SH-SY5Y (cell line): ENCODE results near the gene SYNE2.

Source experiments
- GATA2 ChIP-seq: IDR thresholded peaks from 2 replicates; pipeline ENCODE4 v1.6.1; 2011; ENCODE audit warnings: mild to moderate bottlenecking, low read depth, low read length
- GATA3 ChIP-seq: IDR thresholded peaks from 2 replicates; pipeline ENCODE4 v1.6.1; 2011; ENCODE audit warnings: low read depth, mild to moderate bottlenecking, low read length, moderate library complexity

Gene SYNE2

DNA sequence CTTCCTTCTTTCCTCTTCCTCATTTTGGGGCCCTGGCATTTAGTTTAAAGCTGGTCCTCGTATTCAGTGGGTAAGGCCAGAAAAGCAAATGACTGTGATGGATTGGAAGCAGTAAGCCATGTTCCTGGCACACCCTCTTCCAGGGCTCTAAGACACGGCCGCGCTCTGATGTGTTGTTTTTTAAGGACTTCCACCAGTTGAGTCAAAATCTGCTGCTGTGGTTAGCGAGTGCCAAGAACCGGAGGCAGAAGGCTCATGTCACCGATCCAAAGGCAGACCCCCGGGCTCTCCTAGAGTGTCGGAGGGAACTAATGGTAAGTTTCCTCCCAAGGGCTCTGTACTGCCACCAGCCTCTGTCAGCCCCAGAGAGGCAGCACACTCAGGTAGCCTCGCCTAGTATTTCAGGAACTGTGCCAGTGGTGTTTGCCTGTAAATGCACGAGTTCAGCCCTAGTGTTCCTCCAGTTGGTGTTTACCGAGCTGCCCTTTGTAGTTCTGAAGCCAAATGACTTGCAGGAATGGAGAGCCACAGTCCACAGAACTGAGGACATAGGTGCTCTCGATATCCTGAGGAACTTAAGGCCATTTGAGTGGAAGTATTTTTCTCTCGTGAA, 368.7 kb downstream of the SYNE2 start:
- TF ChIP-seq GATA3 (no peak), GATA2 (no peak)

DNA sequence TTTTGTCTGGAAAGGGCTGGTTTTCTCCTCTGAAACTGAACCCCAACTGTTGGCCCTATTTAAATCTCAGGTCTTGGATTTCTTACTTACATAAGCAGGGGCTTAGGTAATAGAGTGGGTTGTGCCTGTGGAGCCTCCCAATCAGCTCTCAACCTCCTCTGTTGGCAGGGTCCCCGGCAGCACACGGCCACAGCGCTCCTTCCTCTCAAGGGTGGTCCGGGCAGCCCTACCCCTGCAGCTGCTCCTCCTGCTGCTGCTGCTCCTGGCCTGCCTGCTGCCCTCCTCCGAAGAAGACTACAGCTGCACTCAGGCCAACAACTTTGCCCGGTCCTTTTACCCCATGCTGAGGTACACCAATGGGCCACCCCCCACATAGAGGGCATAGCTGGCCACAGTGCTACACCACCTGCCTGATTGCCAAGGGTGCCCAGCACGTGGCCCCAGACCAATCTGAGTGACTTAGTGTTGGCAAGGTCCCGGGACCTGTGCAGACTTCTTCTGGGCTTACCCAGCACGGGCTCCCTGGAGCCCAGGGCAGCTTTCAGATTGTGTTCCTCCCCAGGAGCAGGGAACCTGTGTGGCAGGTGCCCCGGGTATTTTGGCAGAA, 372.4 kb downstream of the SYNE2 start:
- TF ChIP-seq GATA2 (no peak), GATA3 (no peak)

DNA sequence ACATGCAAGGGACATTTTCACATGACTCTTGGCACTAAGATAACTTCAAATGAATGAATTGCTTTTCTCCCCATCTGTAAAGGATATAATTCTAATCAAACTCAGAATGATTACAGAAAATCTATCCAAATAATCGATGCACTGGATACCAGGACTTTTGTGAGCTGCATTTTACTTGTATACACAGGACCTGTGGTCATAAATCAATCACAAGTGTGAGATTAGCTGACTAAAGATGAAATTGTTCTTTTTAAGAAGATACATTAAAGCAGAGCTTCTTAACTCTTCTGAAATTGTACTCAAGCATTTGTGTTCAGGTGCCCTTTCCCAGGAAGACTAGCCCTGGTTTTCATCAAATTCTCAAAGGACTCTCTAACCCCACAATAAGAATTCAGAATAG, 375.1 kb downstream of the SYNE2 start:
- TF ChIP-seq GATA3 (no peak), GATA2 (no peak)

DNA sequence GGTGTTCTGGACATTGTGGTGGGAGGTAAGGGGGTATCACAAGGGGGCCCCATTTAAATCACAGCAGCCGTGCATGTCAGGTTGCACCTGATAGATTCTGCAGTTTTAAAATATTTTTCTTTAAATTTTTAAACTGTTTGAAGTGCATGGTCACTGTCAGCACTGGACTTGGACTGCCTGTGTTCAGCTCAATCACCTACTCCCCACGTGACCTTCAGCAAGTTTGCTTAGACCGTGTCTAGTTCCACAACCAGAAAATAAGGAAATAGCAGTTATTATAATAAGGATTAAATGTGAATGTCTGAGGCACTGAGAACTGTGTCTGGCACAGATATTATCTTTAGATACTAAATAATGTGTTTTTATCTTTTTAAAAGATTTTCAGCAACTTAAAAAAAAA, 376.7 kb downstream of the SYNE2 start:
- TF ChIP-seq GATA2 = no peak
- TF ChIP-seq GATA3 = no peak

DNA sequence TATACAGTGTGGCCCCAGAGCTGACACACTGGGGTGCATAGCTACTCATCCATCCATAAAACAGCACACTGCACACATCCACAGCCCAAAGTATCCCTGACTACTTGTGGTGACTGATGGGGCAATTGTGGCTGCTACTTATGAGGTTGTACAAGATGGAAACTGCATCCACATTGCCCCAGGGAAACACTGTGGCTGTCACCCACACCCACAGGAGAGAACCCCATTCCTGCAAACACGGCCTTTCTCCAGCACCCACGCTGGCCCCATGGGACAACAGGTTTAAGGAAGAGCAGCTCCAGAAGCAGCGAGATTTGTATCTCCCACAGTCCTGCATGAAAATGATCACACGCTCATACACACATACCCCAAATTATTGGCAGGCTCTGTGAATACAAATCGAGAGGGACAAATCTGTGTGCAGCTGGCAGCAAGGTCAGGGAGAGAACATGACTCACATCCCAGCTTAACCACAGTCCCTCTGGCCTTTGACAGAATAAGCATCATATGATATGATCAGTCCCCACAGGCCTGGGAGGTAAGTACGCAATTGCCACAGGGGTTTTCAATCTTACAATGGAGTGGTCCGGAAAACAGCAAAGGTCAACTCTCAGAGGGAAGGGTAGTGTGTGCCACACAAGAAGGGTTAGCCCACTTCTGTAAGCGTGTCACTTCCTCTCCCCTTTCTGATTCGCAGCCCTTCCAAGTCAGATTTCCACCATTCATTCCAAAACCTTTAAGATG, 379.5 kb downstream of the SYNE2 start:
- TF ChIP-seq GATA3 = no peak
- TF ChIP-seq GATA2 = no peak

DNA sequence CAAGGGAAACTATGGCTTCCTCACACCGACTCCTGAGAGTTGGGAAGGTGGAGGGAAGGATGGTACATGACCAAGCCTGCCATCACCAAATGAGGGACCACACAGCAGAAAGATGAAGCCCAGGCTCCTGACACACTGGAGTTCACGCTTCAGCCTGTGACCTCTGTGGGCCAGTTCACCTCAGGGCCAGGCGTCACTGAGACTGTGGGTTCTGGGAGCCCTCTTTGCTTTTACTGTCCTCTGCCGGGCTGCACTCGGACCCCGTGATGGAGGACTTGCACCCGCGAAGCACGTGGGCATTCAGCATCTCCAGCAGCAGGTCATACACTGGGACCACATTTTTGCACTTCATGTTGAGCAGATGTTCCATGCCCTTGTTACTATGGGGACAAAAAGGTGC, 380.1 kb downstream of the SYNE2 start:
- no peak for TF ChIP-seq GATA3

DNA sequence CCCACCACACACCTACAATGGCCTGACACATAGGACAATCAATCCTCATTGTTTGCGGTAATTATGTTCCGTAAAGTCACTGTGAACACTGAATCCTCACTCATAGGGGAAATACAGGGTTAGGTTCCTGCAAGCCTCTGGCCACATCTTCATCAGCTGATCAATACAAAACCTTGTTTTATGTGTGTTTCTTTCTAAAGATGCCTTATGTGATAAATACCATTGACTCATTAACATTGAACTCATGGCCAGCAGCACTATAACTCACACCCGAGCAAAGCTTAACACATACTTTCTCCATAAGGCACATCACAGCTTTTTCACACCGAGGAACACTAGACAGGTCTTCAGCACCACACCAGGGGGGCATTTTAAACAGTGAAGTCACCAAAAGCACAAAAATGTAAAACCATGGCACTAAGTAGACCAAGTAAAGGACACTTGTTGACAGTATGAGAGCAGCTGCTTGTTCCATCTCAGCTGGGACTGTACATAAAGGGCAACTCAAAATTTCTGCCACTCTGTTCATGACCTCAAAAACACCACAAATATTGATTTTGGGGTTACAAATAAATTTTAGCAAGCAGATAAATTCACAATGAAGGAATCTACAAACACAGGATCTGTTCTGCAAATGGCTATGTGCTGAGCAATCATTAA, 380.9 kb downstream of the SYNE2 start:
- TF ChIP-seq GATA2 (no peak), GATA3 (no peak)

DNA sequence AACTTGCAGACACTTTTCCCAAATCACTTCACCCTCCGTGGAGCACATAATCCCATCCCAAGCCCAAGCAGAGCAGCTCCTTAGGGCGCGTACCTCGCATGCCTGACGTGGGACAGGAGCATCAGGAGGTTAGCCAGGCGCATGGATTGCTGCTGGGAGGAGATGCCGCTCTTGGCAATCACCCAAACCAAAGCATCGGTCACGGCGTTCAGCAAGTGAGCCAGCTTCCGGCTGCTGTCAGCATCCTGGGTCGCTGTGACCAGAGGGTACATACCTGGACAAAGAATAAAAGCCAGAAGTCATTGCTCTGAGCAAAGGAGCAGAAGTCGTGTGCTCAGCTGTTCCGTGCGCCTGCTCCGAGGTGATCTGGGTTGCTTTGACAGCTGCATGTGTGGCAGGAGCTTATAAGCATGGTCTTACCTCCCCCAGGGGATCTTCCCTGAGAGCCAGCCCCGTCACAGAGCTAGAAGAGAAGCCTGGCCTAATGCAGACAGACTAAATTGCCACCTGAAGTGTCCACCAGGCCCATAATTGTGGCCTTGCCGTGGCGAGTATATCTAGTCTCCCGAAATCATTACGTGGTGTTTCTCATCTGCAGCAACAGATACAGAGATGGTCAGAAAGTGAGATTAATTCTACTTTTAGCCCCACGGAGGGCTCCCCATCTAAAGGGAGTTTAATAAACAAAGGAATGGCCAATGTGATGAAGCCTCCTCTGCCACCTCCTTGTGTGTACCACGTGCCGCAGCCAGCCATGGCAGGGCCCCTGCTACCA, 382.3 kb downstream of the SYNE2 start:
- no peak for TF ChIP-seq GATA2
- no peak for TF ChIP-seq GATA3

DNA sequence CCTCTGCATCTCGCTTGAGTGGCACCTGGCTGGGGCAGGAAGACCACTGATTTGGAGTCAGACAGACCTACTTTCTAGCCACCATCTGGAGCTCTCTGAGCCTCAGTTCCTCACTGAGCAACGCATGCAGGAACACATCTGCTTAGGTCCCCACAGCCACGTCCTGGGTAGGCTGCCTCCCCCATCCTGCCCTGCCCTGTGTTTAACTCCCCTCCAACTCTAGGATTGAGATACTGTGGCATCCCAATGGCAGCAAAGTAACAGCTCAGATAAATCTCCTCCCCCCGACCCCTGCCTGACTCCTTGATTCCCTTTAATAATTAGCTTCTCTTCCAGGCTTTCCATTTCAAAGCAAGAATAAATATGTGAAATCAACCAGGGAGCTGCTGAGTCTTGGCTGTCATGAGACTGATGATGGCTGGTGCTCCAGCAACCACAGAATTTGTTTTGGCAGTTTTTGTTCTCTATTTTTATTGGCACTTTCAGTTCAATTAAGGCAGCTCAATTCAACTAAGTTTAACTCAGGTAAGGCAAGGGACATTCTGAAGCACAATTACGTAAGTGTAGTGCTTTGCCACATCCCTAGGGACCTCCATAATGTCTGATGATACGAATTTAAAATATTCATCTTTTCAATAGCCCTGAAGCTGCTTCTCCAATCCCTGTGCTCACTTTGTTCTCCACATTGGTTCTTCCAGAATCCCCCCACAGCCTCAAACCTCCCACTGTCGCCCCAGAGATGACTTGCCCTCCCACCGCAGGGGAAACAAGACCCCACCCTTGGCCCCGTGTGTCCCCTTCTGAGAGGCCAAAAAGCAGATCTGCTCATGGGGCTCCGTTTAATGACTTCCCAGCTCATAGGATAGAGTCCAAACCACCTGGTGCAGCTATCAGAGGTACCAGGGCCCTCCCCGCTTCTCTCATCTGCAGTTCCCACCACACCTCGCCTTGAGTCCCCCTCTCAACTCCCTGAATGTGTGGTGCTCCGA, 383.1 kb downstream of the SYNE2 start:
- TF ChIP-seq GATA2 = no peak

DNA sequence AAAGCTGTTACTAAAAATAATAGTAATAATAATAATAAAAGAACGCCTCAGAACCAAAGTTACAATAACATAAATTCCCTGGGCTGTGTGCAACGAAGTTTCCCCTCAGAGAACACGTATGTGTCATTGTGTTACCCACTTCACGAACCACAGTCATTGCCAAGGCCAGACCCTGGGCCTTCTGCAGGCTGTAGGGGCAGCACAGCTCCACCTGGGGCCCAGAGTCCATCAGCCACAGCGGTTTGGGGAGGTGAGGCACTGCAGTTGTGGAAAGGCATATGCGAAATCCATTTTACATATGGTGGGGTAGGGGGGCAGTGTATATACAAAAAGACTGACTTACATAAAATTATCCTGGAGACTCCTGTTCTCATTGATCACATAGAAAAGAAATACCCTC, 385.2 kb downstream of the SYNE2 start:
- TF ChIP-seq GATA2 (no peak), GATA3 (no peak)

DNA sequence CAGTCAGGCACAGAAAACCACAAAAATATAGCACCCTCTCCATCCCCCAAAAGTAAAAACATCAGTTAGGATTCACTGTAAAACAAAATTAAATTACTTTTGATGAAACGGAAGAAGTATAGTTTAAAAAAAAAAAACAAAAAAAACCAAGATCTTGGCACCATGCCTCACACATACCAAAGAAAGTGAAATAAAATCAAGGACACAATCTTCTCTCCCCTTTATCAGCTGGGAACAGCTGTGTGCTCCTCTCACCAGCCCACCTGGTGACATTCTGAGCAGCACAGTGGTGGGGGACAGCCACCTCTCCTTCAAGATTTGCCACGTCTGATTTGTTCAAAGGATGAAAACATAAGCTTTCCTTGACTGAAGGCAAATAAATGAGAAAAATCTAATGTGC, 385.8 kb downstream of the SYNE2 start:
- TF ChIP-seq GATA2 (no peak), GATA3 (no peak)

DNA sequence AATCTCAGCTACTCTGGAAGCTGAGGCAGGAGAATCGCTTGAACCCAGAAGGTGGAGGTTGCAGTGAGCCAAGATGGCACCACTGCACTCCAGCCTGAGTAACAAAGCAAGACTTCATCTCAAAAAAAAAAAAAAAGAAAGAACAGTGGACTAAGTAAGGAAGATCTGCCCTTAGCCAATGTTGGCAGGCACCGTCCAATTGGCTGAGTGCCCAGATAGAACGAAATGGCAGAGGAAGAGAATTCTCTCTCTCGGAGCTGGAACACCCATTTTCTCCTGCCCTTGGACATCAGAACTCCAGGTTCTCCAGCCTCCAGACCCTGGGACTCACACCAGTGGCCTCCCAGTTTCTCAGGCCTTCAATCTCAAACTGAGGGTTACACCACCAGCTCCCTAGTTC, 391.5 kb downstream of the SYNE2 start:
- TF ChIP-seq GATA2 (no peak), GATA3 (no peak)

DNA sequence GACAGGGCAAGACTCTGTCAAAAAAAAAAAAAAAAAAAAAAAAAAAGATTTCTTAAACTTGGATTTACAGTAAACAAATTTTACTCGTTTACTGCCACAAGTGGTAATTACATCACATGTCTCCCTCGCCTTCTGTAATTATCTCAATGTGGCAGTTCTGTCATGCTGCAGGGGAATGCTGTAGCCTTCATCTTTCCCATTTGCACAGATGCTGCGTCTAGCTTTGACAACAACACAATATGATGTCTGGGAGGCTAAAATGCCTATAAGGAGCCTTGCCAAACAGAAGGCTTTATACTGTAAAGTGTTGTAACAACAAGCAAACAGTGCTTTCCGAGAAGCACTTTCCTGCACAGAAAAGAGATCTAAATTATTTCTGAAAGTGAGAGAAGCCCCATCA, 392.7 kb downstream of the SYNE2 start:
- TF ChIP-seq GATA2 (no peak), GATA3 (no peak)
